GM11168 (cell line): ENCODE data around the gene PRKCZ.

Experiments used
- in situ Hi-C: fragments of 300-500 bp; cut with MboI; formaldehyde crosslinking; loops from one replicate; pipeline ENCODE4 v1.12.0; 2022; ENCODE audit warnings: low sequenced_read_pairs; ENCODE audit not compliant: unreplicated experiment

Gene PRKCZ

GRCh38 chr1:2212532-2213491 is 162.6 kb downstream of the PRKCZ start:
- in situ Hi-C loops: loop anchor here (25.0 kb wide), 1 partner anchor 99 kb away; no protein-coding TSS in a partner anchor

- in situ Hi-C loops: loop anchor here (25.0 kb wide), 1 partner anchor 98 kb away; no protein-coding TSS in a partner anchor
Measured at GRCh38 chr1:2213576-2214505, 163.6 kb downstream of the PRKCZ start.

DNA sequence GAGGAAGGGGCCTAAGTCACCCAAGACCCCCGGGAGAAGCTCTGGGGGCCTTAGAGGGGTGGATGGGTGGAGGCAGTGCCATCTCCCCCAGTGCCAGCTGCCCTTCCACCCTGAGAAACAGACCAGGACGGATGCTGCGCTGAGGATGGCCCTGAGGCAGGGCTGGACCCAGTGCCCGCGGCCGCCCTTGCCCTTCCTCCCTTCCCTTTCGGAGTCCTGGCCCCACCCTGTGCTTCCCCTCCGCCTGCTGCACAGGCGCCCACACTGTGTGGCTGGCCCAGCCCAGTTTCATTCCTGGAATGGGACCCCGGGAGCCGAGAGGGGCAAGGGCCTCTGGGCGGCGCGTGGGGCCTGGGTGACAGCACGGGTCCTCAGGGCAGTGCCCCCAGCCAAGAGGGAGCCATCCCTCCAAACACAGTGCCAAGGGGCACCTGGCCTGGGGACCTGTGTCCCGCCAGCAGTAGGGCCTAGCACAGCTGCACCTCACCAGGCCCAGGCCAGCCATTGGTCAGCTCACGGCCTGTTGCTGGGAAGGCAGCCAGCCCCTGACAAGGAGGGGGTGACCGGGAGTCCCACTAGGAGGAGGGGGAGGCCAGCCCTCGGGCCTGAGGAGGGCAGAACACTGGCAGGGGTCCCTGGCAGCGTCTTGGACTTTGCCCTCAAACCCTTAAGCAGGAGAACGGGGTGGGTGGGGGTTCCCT is 164.5 kb downstream of the PRKCZ start:
- in situ Hi-C loops: loop anchor here (25.0 kb wide), 1 partner anchor 98 kb away; no protein-coding TSS in a partner anchor

DNA sequence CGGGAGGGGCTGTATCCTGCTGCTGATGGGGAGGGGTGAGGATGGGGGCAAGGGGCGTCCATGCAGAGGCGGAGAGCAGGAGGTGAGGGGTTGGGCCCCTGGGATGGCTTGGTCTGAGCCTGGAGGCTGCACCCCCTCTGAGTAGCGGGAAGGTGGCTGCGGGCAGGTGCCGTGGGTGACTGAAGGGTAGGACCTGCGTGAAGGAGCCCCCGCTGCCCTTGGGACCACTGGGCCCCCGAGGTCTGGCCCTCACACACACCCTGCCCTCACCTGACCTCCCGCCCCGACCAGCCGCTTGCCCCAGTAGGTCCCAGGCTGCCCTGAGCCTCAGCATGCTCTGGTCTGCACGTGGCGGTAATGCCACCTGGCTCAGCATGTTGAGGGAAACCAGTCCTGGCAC is 165.1 kb downstream of the PRKCZ start:
- in situ Hi-C loops: loop anchor here (25.0 kb wide), 1 partner anchor 97 kb away; no protein-coding TSS in a partner anchor

DNA sequence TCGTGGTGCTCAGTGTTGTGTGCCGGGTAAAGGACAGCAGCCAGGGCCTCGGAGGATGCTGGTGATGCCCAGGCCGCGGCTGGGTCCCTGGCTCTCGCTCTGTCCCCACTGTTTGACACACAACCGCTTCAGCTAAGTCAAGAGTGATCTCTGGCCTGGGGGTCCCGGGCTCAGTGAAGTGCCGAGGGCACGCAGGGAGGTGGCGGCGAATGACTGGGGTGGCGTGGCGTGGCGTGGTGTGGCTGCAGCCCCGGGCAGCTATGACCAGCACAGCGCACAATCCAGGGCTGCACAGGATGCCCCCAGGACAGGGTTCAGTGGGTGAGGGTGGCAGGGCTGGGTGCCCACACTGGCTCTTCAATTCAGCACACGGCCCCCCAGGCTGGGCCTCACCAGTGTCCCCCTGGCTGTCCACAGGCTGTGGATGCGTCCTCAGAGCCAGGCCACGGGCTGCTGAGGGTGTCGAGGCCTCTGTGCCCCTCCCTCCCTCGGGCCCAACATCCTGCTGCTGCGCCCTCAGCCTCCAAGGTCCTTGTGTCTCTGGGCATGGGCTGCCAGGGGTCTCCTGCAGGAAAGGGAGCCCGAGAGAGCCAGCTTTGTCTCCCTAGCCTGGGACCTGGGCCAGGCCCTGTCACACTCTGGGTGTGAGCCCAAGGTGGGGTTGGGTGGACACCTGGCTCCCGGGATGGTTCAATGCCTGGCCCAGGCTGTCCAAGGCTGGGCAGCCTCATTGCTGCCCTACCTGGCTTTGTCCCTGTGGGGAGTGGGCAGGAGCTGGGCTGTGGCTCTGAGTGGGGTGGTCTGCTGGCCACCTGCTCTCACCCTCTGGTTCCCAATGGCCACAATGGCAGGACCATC is 165.9 kb downstream of the PRKCZ start:
- in situ Hi-C loops: loop anchor here (25.0 kb wide), 1 partner anchor 96 kb away; no protein-coding TSS in a partner anchor

DNA sequence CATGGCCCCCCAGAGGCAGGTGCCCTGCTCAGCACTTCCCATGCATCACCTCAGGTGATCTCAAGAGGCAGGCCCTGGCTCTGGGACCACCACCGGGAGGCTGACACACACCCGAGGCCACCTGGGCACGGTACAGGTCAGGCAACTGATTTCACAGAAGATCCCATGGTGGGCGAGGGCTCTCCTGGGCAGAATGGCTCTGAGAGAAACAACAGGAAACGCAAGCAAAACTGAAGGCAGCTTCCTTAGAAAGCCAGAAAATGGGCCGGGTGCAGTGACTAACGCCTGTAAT is 166.5 kb downstream of the PRKCZ start:
- in situ Hi-C loops: loop anchor here (25.0 kb wide), 1 partner anchor 96 kb away; no protein-coding TSS in a partner anchor

GRCh38 chr1:2221271-2221670 is 171.1 kb downstream of the PRKCZ start:
- in situ Hi-C loops: loop anchor here (25.0 kb wide), 1 partner anchor 91 kb away; no protein-coding TSS in a partner anchor

DNA sequence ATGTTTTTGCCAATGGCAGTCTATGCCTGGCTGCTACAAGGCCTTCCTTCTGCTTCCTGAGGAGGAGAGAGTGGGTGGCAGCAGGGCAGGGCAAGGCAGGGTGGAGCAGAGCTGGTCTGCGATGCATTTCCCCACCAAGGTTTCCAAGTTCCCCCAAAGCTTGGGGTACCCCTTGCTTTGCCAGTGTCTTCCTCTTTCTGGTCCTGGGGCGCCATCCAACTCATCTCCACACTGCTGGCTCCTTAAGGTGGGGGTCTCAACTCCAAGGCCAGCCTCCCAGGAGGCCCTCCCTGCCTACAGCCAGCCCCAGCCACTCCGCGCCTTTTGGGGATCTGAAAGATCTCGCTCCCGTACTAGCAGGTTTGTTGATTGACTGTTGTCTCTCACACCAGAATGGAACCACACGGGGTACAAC is 174.0 kb downstream of the PRKCZ start:
- in situ Hi-C loops: loop anchor here (25.0 kb wide), 1 partner anchor 88 kb away; no protein-coding TSS in a partner anchor

DNA sequence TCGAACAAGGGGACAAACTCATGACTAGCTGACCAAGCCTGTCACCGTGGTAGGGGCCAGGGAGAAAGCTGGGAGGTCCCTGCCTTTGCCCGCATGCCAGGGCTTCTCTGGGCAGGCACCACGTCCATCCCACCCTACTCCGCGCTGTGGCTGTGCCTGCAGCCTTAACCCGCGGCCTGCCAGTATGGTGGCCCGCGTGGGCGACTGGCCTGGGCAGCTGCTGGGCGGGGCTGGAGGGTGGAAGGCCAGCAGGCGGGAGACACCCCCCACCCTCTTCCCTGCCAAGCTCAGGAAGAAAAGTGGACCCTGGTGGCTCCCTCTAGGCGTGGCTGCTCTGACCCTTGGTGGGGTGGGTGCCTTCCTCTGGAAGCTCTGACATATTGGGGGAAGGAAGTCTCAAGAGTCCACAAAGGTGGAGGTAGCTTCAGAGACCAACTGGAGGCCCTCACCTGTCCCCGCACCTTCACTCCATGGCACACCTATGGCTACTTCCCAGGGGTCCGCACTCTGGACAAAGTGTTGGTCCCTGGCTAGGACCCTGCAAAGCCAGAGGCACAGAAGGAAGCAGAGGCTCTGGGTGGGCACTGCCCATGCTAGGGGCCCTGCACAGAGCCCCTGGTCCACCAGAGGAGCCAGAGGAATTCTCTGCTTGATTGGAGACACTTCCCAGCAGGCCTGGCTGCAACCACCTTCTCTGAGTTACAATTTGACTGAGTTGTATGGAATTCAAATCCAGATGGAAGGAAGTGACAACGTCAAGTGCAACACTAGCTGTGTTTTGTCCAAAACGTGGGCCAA is 174.6 kb downstream of the PRKCZ start:
- in situ Hi-C loops: loop anchor here (25.0 kb wide), 1 partner anchor 87 kb away; no protein-coding TSS in a partner anchor

DNA sequence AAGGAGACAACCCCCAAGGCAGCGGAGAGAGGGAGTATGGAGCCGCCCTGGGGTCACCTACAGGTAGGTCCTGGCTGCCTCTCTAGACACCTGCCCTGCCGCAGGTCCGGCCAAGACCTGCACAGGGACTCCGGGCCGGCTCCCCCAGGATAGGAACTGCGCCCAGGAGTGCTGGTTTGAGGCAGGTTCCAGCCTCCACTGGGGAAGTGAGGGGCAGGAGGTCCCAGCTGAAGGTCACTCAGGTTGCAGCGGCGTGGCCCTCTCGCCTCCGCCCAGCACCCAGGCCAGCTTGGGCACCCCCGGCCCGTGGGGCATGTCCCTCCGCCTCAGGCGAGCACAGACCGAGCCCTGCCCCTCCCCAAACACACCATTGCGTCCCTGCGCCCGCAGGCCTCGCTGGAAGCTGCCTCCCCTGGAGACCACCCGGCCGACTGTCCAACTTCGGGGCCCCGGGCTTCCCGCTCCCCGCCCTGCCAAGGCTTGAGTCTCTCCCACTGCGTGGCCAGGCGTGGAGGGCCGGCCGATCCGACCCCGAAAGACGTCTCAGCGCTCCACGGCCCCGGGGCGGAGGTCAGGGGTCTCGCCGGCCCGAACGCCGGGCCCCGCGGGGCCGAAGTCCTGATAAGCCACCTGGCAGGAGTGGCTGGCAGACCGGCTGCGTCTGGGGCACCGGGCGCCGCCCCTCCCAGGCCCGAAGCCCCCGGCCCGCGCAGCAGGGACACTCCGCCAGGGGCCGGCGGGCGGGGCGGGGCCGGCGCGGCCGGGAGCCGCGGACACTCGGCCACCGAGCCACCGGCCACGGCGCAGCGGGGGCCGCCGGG is 176.5 kb downstream of the PRKCZ start:
- in situ Hi-C loops: no loop called here

DNA sequence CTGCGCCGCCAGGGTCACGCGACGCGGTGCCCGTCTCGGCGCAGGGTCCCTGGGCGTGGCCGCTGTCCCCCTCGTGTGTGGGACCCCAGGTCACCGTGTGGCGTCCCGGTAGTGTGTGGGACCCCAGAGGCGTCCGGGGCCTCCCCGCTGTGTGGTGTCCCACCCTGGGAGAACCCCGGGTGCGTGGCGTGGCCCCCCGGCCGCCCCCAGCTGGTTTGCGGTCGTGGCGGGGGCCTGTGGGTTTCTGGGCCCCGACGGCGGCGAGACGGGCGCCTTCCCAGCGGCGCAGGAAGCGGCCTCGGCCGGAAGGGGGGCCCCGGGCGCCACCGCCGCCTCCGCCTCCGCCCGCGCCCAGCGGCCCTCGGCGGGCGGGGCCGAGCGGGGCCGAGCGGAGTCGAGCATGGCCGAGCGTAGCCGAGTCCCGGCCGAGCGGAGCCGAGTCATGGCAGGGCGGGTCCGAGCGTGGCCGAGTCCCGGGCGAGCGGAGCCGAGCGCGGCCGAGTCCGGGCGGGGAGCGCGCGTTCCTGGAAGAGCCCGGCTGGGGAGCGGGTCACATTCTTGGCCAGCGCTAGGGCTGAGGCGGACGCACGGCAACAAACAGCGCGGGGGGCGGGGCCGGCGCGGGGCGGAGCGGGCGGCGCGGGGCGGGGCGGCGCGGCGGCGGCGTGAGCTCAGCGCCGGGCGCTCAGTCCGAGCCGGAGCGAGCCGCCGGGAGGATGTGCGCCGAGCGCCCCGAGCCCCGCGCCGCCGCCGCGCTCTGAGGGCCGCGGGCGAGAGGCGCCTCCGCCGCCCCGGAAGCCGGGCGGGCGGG is 177.3 kb downstream of the PRKCZ start:
- in situ Hi-C loops: no loop called here

DNA sequence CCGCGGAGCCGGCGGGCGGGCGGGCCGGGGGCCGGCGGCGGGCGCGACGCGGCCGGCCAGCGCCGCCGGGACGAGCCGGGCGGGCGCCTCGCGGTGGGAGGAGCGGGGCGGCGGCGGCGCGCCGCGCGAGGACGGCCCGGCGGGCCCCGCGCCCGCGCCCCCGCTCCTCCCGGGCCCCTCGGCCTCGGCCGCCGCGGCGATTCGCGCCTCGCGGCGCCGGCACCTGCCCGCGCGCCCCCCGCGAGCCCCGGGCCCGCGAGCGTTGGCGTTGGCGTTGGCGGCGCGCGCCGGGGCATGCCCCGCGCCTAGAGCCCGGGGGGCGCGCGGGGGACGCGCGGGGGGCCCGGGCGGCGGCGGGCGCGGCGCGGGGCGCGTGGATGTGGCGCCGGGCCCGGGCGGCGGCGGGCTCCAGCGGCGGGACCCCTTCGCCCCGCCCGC is 178.0 kb downstream of the PRKCZ start, which contains the start of gene SKI:
Gene SKI (plus strand): TSS at position 163 of the 438 bp plus-strand sequence. CDS start 448 bp downstream, outside the sequence.
- in situ Hi-C loops: no loop called here

DNA sequence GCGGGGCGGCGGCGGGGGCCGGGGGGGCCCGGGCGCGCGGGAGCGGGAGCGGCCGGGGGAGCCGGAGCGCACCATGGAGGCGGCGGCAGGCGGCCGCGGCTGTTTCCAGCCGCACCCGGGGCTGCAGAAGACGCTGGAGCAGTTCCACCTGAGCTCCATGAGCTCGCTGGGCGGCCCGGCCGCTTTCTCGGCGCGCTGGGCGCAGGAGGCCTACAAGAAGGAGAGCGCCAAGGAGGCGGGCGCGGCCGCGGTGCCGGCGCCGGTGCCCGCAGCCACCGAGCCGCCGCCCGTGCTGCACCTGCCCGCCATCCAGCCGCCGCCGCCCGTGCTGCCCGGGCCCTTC is 178.5 kb downstream of the PRKCZ start:
- in situ Hi-C loops: no loop called here

- in situ Hi-C loops: no loop called here
Measured at GRCh38 chr1:2229037-2229864, 179.0 kb downstream of the PRKCZ start.

DNA sequence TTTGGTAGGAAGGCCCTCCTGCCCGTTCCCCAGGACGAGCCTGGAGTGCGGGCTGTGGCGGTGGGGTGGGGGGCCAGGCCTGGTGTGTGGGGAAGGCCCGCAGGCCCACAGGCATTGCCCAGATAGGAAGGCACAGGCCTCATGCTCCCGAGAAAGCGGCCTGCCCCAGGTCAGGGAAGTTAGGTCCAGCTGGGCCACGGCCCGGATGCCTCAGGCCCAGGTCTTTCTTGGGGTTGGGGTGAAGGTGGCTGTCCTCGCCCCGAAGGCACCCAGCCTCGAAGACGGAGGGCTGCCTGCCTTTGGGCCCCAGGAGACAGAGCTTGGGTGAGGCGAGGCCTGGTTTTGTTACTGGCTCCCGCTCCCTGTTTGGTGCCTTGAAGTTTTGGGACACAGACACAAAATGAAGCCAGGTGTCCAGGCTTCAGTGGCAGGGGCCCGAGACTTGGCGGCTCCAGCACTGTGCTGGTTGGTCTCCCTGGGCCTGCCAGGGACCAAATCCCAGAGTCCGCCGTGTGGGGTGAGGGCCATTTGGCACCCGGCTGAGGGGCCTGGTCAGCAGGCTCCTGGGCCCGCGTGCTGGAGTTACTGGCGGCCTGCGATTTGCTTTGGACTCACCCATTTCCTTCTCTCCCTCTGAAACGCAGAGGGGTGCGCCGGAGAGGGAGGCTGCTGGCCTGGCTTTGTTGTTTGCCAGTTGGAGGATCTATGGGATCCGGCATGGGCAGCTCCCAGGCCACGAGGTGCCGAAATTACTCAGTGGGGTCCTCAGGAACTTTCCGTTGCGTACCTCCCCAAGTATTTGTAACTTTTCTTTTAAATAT is 179.9 kb downstream of the PRKCZ start:
- in situ Hi-C loops: no loop called here
